SH-SY5Y (cell line): ENCODE results near the gene MUSTN1.

Source experiments
- GATA2 ChIP-seq: IDR thresholded peaks from 2 replicates; pipeline ENCODE4 v1.6.1; 2011; ENCODE audit warnings: mild to moderate bottlenecking, low read depth, low read length
- GATA3 ChIP-seq: IDR thresholded peaks from 2 replicates; pipeline ENCODE4 v1.6.1; 2011; ENCODE audit warnings: low read depth, mild to moderate bottlenecking, low read length, moderate library complexity

DNA sequence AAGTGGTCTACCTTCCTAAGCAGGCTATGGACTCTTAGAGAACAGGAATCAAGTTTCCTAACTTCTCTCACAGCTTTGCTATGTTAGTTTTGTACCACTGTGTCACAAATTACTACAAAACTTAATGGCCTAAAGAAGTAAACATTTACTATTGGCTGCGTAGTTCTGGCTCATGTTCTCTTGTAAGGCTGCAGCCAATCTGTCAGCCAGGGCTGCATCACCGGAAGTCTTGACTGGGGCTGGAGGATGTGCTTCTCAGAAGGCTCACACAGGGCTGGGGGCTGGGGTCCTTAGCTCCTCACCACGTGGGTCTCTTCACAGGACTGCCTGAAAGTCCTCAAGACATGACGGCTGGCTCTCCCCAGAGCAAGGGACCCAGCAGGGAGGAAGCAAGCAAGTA is 47.1 kb upstream of the MUSTN1 start:
- TF ChIP-seq GATA2: no peak
- no peak for TF ChIP-seq GATA3
